Gastrocnemius medialis (tissue), 4 donors: ENCODE measurements around the gene EPPIN.

Experiments used
- POLR2A ChIP-seq, 2 donors: fragments of 450-650 bp; IDR thresholded peaks; one replicate each; pipeline ENCODE4 v1.6.1; 2017; ENCODE audit warnings: antibody characterized with exemption in 2 of 2, mild to moderate bottlenecking in 2 of 2, moderate library complexity in 2 of 2
- TF ChIP-seq, protein P1 (sequence below), 5 experiments: fragments of 450-650 bp in 3 of 5; fragments of 200-600 bp in 2 of 5; sonication (generic) in 2 of 5; IDR thresholded peaks in 4 of 5; conservative IDR thresholded peaks in 1 of 5; 1 replicate in 4 of 5; 2 replicates in 1 of 5; pipeline ENCODE4 v1.5.1; 2016 to 2019; ENCODE audit warnings: antibody characterized with exemption in 5 of 5, mild to moderate bottlenecking in 3 of 5, moderate library complexity in 3 of 5

DNA sequence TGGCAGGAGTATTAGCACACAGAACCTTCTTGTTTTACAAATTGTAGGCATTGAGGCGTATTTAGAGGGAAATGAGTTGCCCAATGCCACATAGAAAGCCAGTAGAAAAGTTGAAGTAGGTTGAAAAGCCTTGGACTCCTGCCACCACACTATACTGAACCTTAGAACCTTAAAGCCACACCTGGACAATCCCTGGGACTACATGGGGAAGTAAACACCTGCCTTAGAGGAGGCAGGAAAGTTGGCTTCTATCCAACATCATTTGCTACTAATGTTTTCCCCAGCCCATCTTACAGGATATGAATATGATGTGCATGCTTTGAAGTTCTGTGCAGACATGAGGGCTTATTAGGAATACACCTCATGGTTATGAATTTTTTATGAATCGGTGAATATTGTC lies 5.3 kb upstream of the EPPIN start:
- TF ChIP-seq, protein P1, sequence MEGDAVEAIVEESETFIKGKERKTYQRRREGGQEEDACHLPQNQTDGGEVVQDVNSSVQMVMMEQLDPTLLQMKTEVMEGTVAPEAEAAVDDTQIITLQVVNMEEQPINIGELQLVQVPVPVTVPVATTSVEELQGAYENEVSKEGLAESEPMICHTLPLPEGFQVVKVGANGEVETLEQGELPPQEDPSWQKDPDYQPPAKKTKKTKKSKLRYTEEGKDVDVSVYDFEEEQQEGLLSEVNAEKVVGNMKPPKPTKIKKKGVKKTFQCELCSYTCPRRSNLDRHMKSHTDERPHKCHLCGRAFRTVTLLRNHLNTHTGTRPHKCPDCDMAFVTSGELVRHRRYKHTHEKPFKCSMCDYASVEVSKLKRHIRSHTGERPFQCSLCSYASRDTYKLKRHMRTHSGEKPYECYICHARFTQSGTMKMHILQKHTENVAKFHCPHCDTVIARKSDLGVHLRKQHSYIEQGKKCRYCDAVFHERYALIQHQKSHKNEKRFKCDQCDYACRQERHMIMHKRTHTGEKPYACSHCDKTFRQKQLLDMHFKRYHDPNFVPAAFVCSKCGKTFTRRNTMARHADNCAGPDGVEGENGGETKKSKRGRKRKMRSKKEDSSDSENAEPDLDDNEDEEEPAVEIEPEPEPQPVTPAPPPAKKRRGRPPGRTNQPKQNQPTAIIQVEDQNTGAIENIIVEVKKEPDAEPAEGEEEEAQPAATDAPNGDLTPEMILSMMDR (IDR thresholded peaks at IDR 0.05 in 4 of 5, conservative IDR thresholded peaks at IDR 0.05 in 1 of 5), result no peak
- no peak for TF ChIP-seq POLR2A (IDR thresholded peaks at IDR 0.05)
